Renal cortex interstitium (tissue), 11 donors: ENCODE data around the gene CCDC30. TPM values are rescaled to one million over a fixed set of nuclear protein-coding genes. Genes with fewer than 3 reads are reported as not detected.
A peak's percentile ranks its signal among the peaks of the same experiment; 100 is the strongest.
"Not testable (repeated sequence)": the region's sequence is repeated elsewhere in the genome, so short reads cannot be mapped to it uniquely, and the experiment has no call there.

Experiments used
- DNase-seq, 11 donors: peaks; one replicate each; pipeline ENCODE4 v3.0.0-alpha.2; 2013; ENCODE audit warnings: low read depth in 9 of 11, low spot score in 4 of 11; ENCODE audit errors: extremely low read depth in 1 of 11
- polyA plus RNA-seq, 3 donors: library from polyadenylated mRNA; unstranded; fragments of 120-200 nt; gene quantifications; one replicate each; pipeline ENCODE4 v1.2.1, GENCODE V29; 2013; ENCODE audit not compliant: insufficient read length in 3 of 3

The CCDC30 gene
- polyA plus RNA-seq, 3 donors, result 15.3 to 26.9 (median 21.0) TPM

GRCh38 chr1:42593486-42594100, 130.5 kb downstream of the CCDC30 start:
- no peak for DNase-seq

GRCh38 chr1:42601472-42601871, 138.4 kb downstream of the CCDC30 start:
- DNase-seq, result no peak

- no peak for DNase-seq
These were observed 150.7 kb downstream of the CCDC30 start for GRCh38 chr1:42613803-42614131.

- DNase-seq, result no peak
These were observed 155.8 kb downstream of the CCDC30 start for GRCh38 chr1:42618866-42619265.

- DNase-seq, result no peak
These were observed 157.2 kb downstream of the CCDC30 start for GRCh38 chr1:42620307-42620706.

GRCh38 chr1:42621180-42621579, 158.1 kb downstream of the CCDC30 start:
- DNase-seq, result not testable (repeated sequence)

GRCh38 chr1:42627205-42627604, 164.1 kb downstream of the CCDC30 start:
- not testable (repeated sequence) for DNase-seq

- no peak for DNase-seq
These were observed 176.0 kb downstream of the CCDC30 start for GRCh38 chr1:42639116-42639515.

- DNase-seq, result no peak
These were observed 183.0 kb downstream of the CCDC30 start for GRCh38 chr1:42646056-42646455.

GRCh38 chr1:42657201-42657600, 194.1 kb downstream of the CCDC30 start:
- DNase-seq, result no peak

GRCh38 chr1:42657981-42658876, 195.1 kb downstream of the CCDC30 start, which contains the start of gene PPIH:
TSS of gene PPIH (plus strand) at chr1:42658423. CDS start at chr1:42658447, 24 bp downstream.
- DNase-seq, result peak; percentile 80 to 95 (median 92)

- DNase-seq, result no peak
These were observed 195.8 kb downstream of the CCDC30 start for GRCh38 chr1:42658877-42659337.

- no peak for DNase-seq
These were observed 197.9 kb downstream of the CCDC30 start for GRCh38 chr1:42660907-42661500.

GRCh38 chr1:42669936-42670335, 206.8 kb downstream of the CCDC30 start:
- no peak for DNase-seq

GRCh38 chr1:42670425-42670824, 207.3 kb downstream of the CCDC30 start:
- DNase-seq, result no peak

- no peak for DNase-seq
These were observed 211.1 kb downstream of the CCDC30 start for GRCh38 chr1:42674214-42674613.

GRCh38 chr1:42674682-42675081, 211.6 kb downstream of the CCDC30 start:
- DNase-seq, result no peak

GRCh38 chr1:42675467-42675866, 212.4 kb downstream of the CCDC30 start:
- no peak for DNase-seq

GRCh38 chr1:42676534-42677087, 213.5 kb downstream of the CCDC30 start:
- DNase-seq, result no peak
